ENCODE measurements around the gene RCOR1. TPM values are rescaled to one million over a fixed set of nuclear protein-coding genes. Genes with fewer than 3 reads are reported as not detected.

RCOR1 gene
- total RNA-seq, 1 donor from 2014 or later, result 24.3 TPM

GRCh38 chr14:102590667-102591099 lies 1.8 kb upstream of the RCOR1 start:
- H3K9me3 Mint-ChIP-seq, result no peaks in the 10 kb centered on the region
- H3K27ac Mint-ChIP-seq, result no peak overlapping the region
- peaks cover 17% of the 10 kb centered on the region for H3K4me1 Mint-ChIP-seq (ENCODE audit: low read depth)
- peak overlapping the region; percentile 70 for H3K4me3 Mint-ChIP-seq (ENCODE audit: low read depth)
- no peak for DNase-seq (ENCODE audit: low spot score)
- intact Hi-C loops (cut with micrococcal nuclease), result loop anchor here (5.0 kb wide), 3 partner anchors 42 to 273 kb away; partner anchors contain the start of genes TRAF3 and ZNF839
- no peaks in the 10 kb centered on the region for H3K27me3 Mint-ChIP-seq (ENCODE audit: low read depth)
- peaks cover 15% of the 10 kb centered on the region for H3K36me3 Mint-ChIP-seq (ENCODE audit: low read depth)

- Mint-ChIP-seq H3K4me1 (ENCODE audit: low read depth) (peaks cover 20% of the 10 kb centered on the region), H3K36me3 (ENCODE audit: low read depth) (peaks cover 17% of the 10 kb centered on the region), H3K27ac (peak overlapping the region; percentile 58), H3K4me3 (ENCODE audit: low read depth) (peak overlapping the region; percentile 70), H3K9me3 (no peaks in the 10 kb centered on the region), H3K27me3 (ENCODE audit: low read depth) (no peaks in the 10 kb centered on the region)
- intact Hi-C loops (cut with micrococcal nuclease), result loop anchor here (5.0 kb wide), 3 partner anchors 41 to 274 kb away; partner anchors contain the start of genes TRAF3 and ZNF839
- no peak for DNase-seq (ENCODE audit: low spot score)
Measured at GRCh38 chr14:102591372-102591943, 991 bp upstream of the RCOR1 start.

GRCh38 chr14:102592763-102593060 lies 263 bp downstream of the RCOR1 start:
- Mint-ChIP-seq H3K4me1 (ENCODE audit: low read depth) (peaks cover 21% of the 10 kb centered on the region), H3K27me3 (ENCODE audit: low read depth) (no peaks in the 10 kb centered on the region), H3K27ac (no peak overlapping the region), H3K9me3 (no peaks in the 10 kb centered on the region), H3K4me3 (ENCODE audit: low read depth) (peak overlapping the region; percentile 30), H3K36me3 (ENCODE audit: low read depth) (peaks cover 17% of the 10 kb centered on the region)
- no peak for DNase-seq (ENCODE audit: low spot score)
- intact Hi-C loops (cut with micrococcal nuclease), result loop anchor here (5.0 kb wide), 3 partner anchors 40 to 275 kb away; partner anchors contain the start of genes TRAF3 and ZNF839

- intact Hi-C loops (cut with micrococcal nuclease), result loop anchor here (5.0 kb wide), 3 partner anchors 39 to 276 kb away; partner anchors contain the start of genes TRAF3 and ZNF839
Measured at GRCh38 chr14:102593061-102593824, 794 bp downstream of the RCOR1 start.

GRCh38 chr14:102593825-102594137 lies 1.3 kb downstream of the RCOR1 start:
- H3K27me3 Mint-ChIP-seq (ENCODE audit: low read depth), result no peaks in the 10 kb centered on the region
- peaks cover 20% of the 10 kb centered on the region for H3K36me3 Mint-ChIP-seq (ENCODE audit: low read depth)
- no peak for DNase-seq (ENCODE audit: low spot score)
- no peaks in the 10 kb centered on the region for H3K9me3 Mint-ChIP-seq
- H3K27ac Mint-ChIP-seq, result peak overlapping the region; percentile 31
- intact Hi-C loops (cut with micrococcal nuclease), result loop anchor here (1.0 to 5.0 kb wide), 5 partner anchors 13 to 276 kb away; partner anchors contain the start of genes TRAF3 and ZNF839
- peak overlapping the region; percentile 84 for H3K4me3 Mint-ChIP-seq (ENCODE audit: low read depth)
- peaks cover 21% of the 10 kb centered on the region for H3K4me1 Mint-ChIP-seq (ENCODE audit: low read depth)

More at GRCh38 chr14:102593061-102593824, 794 bp downstream of the RCOR1 start:
- Mint-ChIP-seq H3K4me1 (ENCODE audit: low read depth) (peaks cover 21% of the 10 kb centered on the region), H3K27me3 (ENCODE audit: low read depth) (no peaks in the 10 kb centered on the region), H3K4me3 (ENCODE audit: low read depth) (peak overlapping the region; percentile 84), H3K27ac (peak overlapping the region; percentile 31), H3K36me3 (ENCODE audit: low read depth) (peaks cover 20% of the 10 kb centered on the region), H3K9me3 (no peaks in the 10 kb centered on the region)
- peak; percentile 52 for DNase-seq (ENCODE audit: low spot score)

- intact Hi-C loops (cut with micrococcal nuclease), result loop anchor here (1.0 to 5.0 kb wide), 5 partner anchors 12 to 277 kb away; partner anchors contain the start of genes TRAF3 and ZNF839
- Mint-ChIP-seq H3K36me3 (ENCODE audit: low read depth) (peaks cover 27% of the 10 kb centered on the region), H3K4me1 (ENCODE audit: low read depth) (peaks cover 28% of the 10 kb centered on the region), H3K4me3 (ENCODE audit: low read depth) (peak overlapping the region; percentile 84), H3K27me3 (ENCODE audit: low read depth) (no peaks in the 10 kb centered on the region), H3K9me3 (no peaks in the 10 kb centered on the region), H3K27ac (peak overlapping the region; percentile 77)
- DNase-seq (ENCODE audit: low spot score), result peak; percentile 53
Measured at GRCh38 chr14:102594514-102595175, 2.2 kb downstream of the RCOR1 start.

GRCh38 chr14:102601378-102601925 lies 9.0 kb downstream of the RCOR1 start:
- intact Hi-C loops (cut with micrococcal nuclease), result no loop called here
- Mint-ChIP-seq H3K36me3 (ENCODE audit: low read depth) (peaks cover 25% of the 10 kb centered on the region), H3K27ac (no peak overlapping the region), H3K9me3 (no peaks in the 10 kb centered on the region), H3K27me3 (ENCODE audit: low read depth) (no peaks in the 10 kb centered on the region), H3K4me3 (ENCODE audit: low read depth) (no peak overlapping the region), H3K4me1 (ENCODE audit: low read depth) (peaks cover 29% of the 10 kb centered on the region)
- DNase-seq (ENCODE audit: low spot score), result no peak

GRCh38 chr14:102602421-102603292 lies 10.2 kb downstream of the RCOR1 start:
- Mint-ChIP-seq H3K36me3 (ENCODE audit: low read depth) (peaks cover 28% of the 10 kb centered on the region), H3K27ac (peak overlapping the region; percentile 38), H3K4me1 (ENCODE audit: low read depth) (peaks cover 31% of the 10 kb centered on the region), H3K4me3 (ENCODE audit: low read depth) (no peak overlapping the region), H3K27me3 (ENCODE audit: low read depth) (no peaks in the 10 kb centered on the region), H3K9me3 (no peaks in the 10 kb centered on the region)
- no peak for DNase-seq (ENCODE audit: low spot score)
- intact Hi-C loops (cut with micrococcal nuclease), result no loop called here

GRCh38 chr14:102603293-102603907 lies 11.0 kb downstream of the RCOR1 start:
- peaks cover 31% of the 10 kb centered on the region for H3K36me3 Mint-ChIP-seq (ENCODE audit: low read depth)
- peaks cover 36% of the 10 kb centered on the region for H3K4me1 Mint-ChIP-seq (ENCODE audit: low read depth)
- intact Hi-C loops (cut with micrococcal nuclease), result no loop called here
- DNase-seq (ENCODE audit: low spot score), result no peak
- H3K9me3 Mint-ChIP-seq, result no peaks in the 10 kb centered on the region
- H3K27ac Mint-ChIP-seq, result no peak overlapping the region
- H3K27me3 Mint-ChIP-seq (ENCODE audit: low read depth), result no peaks in the 10 kb centered on the region
- no peak overlapping the region for H3K4me3 Mint-ChIP-seq (ENCODE audit: low read depth)

GRCh38 chr14:102604183-102604582 lies 11.7 kb downstream of the RCOR1 start:
- no peak for DNase-seq (ENCODE audit: low spot score)
- H3K27me3 Mint-ChIP-seq (ENCODE audit: low read depth), result no peaks in the 10 kb centered on the region
- H3K9me3 Mint-ChIP-seq, result no peaks in the 10 kb centered on the region
- intact Hi-C loops (cut with micrococcal nuclease), result no loop called here
- H3K4me3 Mint-ChIP-seq (ENCODE audit: low read depth), result no peak overlapping the region
- peaks cover 32% of the 10 kb centered on the region for H3K4me1 Mint-ChIP-seq (ENCODE audit: low read depth)
- peaks cover 28% of the 10 kb centered on the region for H3K36me3 Mint-ChIP-seq (ENCODE audit: low read depth)
- H3K27ac Mint-ChIP-seq, result no peak overlapping the region

GRCh38 chr14:102605029-102605428 lies 12.6 kb downstream of the RCOR1 start:
- intact Hi-C loops (cut with micrococcal nuclease), result no loop called here
- H3K36me3 Mint-ChIP-seq (ENCODE audit: low read depth), result peaks cover 28% of the 10 kb centered on the region
- peaks cover 27% of the 10 kb centered on the region for H3K4me1 Mint-ChIP-seq (ENCODE audit: low read depth)
- no peaks in the 10 kb centered on the region for H3K27me3 Mint-ChIP-seq (ENCODE audit: low read depth)
- H3K27ac Mint-ChIP-seq, result no peak overlapping the region
- H3K9me3 Mint-ChIP-seq, result no peaks in the 10 kb centered on the region
- no peak overlapping the region for H3K4me3 Mint-ChIP-seq (ENCODE audit: low read depth)
- no peak for DNase-seq (ENCODE audit: low spot score)
